ENCODE data around the gene SGCA.

The SGCA gene

GRCh38 chr17:50165867-50166517, at the start of gene SGCA:
Gene SGCA, plus strand, starts transcription at chr17:50166005. Its CDS starts 36 bp downstream, at chr17:50166041.
- no peak for DNase-seq (ENCODE audit: low read depth)

DNA sequence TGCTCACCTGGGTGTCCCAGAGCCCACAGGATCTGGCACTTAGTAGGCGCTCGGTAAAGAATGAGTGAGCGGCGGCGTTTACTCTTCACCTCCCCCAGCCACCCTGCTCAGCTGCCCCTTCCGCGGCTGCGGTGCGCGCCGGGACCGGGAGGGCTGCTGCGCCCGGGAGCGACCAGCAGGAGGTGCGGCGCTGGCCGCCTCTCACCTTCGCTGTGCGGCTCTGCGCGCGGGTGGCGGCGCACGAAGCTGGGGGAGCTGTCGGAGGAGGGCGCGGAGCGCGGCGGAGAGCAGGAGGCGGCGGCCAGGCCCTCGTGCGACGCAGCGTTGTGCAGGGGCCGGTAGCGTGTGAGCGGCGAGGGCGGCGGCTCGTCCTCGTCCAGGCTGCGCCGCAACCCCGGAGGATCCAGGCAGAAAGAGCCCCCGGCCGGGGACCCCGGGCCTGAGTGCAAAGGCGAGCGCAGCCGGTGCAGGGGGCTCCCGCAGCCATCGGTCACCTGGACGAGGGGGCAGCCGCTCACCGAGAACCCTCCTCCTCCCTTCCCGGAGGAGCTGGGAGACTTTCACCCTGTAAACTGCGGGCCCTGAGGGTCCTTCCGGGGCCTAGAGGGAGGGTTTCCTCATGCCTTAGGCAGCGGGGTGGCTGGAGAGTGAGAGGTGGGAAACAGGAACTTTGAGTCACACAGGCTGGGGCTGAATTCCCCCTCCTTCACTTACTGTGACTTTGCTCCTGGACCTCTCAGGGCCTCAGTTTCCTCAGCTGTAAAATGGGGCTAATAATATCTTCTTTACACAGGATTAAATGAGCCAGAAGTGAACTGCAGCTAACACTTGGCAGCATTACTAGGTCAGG, 48.4 kb upstream of the SGCA start:
- peak; percentile 48 for DNase-seq (ENCODE audit: low read depth)

DNA sequence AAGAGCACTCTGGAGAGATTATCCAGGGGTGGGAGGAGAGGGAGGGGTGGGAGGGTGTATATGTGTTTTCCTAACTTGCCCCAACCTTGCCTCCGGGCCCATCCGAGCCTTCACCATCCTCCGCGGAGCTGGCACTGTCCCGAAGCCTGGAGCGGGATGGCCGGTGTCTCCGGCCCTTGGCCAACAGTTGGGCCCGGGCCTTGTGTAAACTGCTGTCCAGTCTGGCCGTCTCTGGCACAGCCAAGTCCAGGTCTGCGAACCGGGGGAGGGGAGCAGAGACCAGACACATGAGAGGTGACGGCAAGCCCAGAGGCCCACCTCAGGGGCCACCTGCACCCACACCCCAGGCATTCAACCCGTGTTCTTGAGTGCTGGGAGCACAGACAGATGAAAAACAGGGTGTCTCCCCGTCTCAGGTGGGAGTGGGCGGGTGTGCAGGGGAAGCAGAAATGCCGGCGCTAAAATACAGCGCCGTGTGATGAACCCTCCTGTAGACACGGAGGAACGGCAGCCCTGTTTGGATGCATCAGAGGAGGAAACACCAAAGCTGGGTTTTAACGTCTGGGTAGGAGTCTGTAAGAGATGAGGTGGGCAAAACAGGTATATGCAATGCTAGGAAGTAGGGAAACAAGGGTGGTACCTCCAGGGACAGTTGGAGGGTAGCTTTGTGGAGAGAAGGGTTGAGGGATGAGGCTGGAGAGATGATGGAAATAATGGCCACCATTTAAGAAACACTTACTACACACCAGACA, 47.6 kb upstream of the SGCA start:
- no peak for DNase-seq (ENCODE audit: low read depth)

DNA sequence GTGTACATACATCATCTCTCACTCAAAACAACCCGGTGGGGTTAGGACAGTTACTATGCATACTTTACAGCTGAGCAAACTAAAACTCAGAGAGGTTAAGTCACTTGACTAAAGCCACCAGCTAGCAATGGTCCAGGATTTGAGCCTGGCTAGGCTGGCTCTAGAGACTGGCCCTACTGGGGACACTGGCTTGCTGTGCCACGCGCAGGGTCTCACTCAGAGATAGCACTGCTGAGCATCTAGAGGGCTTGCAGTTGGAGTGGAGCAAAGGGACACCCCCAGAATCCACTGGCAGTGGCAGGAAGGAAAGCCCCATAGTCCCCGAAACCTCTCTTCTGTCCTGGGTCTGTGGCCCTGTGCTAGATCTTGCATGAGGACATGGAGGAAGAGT, 47.0 kb upstream of the SGCA start:
- no peak for DNase-seq (ENCODE audit: low read depth)

- no peak for DNase-seq (ENCODE audit: low read depth)
Observed at GRCh38 chr17:50120475-50121253, 45.1 kb upstream of the SGCA start.

DNA sequence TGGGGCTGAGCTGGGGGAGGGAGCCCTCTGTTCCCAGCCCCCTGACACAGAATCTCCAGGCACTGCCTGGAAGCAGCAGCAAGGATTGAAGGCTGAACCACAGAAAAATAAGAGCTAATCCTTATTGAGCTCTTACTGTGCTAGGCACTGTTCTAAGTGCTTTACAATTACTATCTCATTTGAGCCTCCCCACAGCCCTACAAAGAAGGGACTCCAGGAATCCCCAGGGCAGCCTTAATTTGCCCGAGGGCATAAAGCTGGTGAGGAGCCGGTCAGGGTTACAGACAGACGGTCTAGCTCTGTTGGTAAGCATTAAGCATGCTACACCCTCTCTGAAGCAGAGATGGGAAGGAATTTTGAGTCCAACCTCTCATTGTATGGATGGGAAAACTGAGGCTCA, 42.9 kb upstream of the SGCA start:
- no peak for DNase-seq (ENCODE audit: low read depth)

DNA sequence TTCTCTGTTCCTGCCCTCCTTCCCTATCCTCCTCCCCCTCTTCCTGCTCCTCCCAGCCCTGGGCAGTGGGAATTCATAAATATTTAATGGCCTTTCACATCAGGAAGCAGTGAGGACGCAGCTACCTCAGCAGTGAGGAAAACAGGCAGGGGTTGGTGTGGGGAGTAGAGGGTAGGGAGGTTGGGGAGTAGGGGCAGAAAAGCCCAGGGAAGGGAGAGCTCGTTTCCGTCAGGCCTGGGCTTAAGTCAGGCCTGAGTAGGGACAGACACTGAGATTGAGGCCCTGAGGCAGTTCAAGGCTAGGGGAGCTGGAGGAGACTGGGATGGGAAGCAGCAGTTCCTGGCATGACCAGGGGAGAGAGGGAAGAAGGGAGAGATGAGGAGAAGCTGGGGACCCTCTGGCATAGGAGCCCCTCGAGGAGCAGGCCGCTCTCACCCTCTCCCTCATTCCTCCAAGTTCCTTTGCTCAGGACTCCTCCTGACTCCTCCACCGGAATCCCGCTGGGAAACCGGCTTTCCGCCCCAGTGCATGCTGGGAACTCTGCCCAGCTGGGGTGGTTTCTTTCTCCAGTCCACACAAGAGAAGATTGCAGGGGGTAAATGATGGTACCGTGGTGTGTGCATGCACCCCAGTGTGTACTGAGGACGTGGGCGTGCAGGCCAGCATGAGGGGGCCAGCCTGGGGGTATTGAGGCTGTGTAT, 42.0 kb upstream of the SGCA start:
- no peak for DNase-seq (ENCODE audit: low read depth)

DNA sequence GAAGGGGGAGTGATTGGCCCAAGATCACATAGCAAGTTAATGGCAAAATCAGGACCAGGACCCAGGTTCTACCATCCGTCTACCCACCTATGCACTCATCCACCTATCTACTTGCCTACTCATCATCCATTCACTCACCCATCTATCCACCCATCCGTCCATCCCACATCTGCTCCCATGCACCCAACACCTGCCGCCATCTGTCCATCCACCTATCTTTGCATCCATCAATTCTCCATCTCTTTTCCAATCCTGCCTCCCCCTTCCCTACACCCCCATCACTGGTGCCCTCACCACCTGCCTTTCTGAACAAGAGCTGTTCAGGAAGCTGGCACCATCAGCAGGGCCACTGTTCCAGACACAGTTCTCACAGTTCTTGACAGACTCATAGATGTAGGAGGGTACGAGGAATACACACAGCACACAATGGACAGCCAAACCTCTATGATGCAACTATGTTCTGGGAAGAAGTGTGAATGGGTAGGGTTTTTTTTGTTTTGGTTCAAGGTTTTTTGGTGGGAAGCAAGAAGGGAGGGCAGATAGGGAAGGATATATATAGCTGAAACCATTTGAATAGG, 40.3 kb upstream of the SGCA start:
- DNase-seq (ENCODE audit: low read depth): no peak

- DNase-seq (ENCODE audit: low read depth): no peak
Observed at GRCh38 chr17:50127697-50128361, 38.0 kb upstream of the SGCA start.

GRCh38 chr17:50128441-50129352, 37.1 kb upstream of the SGCA start:
- no peak for DNase-seq (ENCODE audit: low read depth)

GRCh38 chr17:50129353-50129727, 36.5 kb upstream of the SGCA start:
- no peak for DNase-seq (ENCODE audit: low read depth)

DNA sequence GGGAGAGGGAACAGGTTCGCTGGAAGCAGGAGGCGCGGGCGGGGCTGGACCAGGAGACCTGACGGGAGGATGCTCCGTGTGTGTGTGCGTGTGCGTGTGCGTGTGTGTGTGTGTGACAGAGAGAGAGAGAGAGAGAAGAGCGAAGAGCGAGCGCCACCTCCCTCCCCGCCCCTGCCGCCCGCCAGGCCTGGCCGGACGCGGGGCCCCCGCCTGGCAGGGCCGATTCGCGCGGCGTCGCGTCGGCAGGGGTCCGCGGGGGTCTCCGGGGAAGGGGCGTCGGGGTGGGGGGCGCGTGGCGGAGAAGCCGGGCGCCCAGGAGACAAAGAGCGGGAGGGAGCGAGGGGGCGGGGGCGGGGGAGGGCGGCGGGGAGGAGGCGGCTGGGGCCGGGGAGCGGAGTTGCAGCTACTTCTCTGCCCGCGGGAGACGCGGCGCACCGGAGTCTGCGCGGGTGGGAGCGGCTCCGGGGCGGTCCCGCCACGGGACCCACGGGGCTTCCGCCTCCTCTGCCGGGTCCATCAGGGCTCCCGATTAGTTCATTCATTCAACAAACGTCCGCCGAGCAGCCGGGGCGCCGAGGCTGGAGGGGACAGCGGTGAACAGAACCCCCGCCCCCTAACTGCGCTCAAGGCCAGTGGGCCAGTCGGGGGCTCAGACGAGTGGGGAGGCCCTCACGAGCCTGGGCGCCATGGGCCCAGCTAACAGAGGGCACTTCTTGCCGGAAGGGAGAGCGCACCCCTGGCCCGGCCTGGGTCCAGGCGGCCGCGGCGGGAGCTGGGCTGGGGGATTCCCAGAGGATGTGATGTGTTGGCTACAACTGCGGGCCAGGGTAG, 35.9 kb upstream of the SGCA start, which contains the start of gene SAMD14:
SAMD14 (minus strand) TSS at position 433 of the 831 bp plus-strand sequence. CDS start 5,201 bp downstream, outside the sequence.
- no peak for DNase-seq (ENCODE audit: low read depth)

- DNase-seq (ENCODE audit: low read depth): no peak
Observed at GRCh38 chr17:50130559-50131305, 35.1 kb upstream of the SGCA start.

DNA sequence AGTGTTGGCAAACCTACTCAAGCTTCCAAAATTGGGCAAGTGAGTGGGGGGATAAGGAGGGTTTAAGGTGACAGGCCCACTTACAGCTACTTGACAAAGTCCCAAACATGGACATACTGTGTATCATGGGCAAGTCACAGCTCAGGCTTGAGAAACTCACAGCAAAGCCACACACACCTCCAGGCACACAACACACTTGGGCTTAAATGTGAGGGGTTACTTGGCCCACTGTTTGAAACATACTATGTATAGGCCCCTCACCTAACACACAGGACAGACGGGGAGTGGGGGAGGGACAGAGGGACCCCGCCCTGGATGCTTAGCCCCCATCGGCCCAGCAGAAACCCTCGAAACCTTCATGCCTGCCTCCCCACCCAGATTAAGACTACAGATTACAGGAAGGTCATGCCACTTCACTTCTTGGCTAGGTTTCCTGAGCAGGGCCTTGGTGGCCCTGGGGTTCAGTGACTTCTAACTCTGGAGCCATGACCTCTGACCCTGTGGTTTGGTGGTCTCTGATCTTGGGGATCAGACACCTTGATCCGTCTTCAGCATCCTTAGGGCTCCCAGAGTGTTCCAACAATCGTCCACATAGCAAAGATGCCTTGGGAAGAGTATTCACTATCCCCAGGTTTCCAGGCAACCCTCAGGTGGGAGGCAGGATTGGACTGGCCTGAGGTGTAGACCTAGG, 33.6 kb upstream of the SGCA start:
- no peak for DNase-seq (ENCODE audit: low read depth)

DNA sequence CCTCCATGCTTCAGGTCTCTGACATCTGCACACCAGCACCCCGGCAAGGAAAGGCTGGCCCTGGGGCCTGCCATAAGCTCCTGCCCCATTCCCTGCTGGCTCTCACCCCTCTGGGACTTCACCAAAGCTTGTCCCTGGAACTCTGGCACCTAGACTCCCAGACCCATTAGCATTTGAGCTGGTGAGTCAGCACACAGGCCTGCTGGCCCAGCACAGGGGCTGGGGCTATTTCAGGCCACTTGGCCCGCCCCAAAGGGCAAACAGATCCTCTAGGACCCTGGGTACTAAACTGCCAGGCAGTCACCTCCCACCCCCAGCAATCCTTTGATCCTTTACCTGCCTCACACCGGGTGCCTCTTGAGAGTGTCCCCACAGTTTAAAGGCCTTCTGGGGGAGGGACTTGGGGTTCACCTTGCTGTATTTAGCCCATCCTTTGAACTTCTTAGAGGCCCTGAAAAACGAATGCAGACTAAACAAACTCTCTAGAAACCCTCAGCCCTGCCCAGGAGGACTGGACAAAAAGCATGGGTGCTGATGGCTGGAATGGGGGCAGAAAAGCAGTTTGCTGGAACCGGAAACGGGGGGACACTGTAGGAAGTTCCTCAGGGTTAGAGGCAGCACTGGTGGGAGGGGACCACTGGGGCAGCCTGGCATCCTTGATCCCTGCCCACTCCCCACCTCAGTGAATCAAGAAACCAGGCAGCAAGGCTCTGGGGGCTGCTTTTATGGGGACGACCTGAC, 32.6 kb upstream of the SGCA start:
- no peak for DNase-seq (ENCODE audit: low read depth)

DNA sequence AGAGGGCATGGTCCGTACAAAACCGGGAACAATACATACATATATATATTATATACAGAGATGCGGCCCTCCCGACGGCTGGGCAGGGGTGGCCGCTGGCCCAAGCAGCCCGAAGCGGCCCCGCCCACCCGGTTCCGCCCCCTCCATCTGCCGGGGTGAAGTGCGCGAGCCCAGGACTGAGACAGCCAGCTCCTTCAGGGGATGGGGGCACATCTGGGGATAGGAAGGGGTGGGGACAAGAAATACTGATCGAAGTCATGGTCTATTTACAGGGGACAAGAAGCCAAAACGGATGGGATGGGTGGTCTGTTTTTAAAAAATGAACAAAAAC, 32.1 kb upstream of the SGCA start:
- no peak for DNase-seq (ENCODE audit: low read depth)
